ENCODE data around the gene TBR1. TPM values are rescaled to one million over a fixed set of nuclear protein-coding genes. Genes with fewer than 3 reads are reported as not detected.

Gene TBR1
- total and polyA plus RNA-seq, 2 experiments from 2014 or later: not detected

DNA sequence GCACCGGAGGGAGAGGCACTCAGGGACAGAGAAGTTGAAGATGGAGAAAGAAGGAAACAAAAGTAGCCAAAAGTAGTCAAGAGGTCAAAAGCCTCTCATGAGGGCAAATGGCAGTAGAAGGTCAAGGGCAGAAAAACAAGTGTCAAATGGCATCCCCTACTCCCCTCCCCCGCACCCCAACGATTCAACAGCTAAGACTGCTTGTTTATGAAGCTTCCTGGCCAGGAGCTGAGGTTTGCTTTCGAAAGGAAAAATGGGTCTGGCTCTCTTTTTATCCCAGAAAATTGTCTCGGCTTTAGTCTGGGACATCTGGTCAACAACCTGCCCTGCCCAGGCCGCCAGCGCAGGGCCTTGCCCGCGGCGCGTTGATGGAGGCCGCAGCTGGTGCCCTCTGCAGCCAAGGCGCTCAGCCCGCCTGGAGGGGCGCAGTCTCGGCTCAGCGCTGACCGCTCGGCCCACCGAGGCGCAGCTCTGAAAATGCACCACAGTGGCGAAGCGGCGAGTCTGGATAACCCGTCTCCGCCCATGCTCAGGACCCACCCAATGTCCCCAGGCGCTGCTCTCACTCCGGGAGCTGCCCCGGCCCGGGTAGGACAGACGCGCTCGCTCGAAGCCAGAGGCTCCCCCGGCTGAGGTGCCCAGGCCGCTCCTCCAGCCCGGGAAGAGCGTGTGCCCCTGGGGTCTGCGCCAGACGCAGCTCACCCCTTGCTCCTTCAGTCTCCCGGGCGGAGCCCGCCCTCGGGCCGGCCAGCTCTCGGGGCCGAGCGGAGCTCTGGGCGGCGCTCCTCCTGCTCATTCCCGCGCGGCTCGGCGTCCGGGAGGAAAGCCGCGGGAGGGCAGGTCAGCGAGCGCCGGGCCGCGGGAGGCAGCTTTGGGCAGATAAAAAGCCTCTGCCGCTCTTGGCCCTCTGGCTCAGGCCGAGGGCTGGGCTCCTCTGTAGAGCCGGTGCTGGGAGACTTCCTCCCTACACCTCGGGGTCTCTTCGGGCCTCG lies 1.8 kb upstream of the TBR1 start (continued):
- TF ChIP-seq, protein P1, sequence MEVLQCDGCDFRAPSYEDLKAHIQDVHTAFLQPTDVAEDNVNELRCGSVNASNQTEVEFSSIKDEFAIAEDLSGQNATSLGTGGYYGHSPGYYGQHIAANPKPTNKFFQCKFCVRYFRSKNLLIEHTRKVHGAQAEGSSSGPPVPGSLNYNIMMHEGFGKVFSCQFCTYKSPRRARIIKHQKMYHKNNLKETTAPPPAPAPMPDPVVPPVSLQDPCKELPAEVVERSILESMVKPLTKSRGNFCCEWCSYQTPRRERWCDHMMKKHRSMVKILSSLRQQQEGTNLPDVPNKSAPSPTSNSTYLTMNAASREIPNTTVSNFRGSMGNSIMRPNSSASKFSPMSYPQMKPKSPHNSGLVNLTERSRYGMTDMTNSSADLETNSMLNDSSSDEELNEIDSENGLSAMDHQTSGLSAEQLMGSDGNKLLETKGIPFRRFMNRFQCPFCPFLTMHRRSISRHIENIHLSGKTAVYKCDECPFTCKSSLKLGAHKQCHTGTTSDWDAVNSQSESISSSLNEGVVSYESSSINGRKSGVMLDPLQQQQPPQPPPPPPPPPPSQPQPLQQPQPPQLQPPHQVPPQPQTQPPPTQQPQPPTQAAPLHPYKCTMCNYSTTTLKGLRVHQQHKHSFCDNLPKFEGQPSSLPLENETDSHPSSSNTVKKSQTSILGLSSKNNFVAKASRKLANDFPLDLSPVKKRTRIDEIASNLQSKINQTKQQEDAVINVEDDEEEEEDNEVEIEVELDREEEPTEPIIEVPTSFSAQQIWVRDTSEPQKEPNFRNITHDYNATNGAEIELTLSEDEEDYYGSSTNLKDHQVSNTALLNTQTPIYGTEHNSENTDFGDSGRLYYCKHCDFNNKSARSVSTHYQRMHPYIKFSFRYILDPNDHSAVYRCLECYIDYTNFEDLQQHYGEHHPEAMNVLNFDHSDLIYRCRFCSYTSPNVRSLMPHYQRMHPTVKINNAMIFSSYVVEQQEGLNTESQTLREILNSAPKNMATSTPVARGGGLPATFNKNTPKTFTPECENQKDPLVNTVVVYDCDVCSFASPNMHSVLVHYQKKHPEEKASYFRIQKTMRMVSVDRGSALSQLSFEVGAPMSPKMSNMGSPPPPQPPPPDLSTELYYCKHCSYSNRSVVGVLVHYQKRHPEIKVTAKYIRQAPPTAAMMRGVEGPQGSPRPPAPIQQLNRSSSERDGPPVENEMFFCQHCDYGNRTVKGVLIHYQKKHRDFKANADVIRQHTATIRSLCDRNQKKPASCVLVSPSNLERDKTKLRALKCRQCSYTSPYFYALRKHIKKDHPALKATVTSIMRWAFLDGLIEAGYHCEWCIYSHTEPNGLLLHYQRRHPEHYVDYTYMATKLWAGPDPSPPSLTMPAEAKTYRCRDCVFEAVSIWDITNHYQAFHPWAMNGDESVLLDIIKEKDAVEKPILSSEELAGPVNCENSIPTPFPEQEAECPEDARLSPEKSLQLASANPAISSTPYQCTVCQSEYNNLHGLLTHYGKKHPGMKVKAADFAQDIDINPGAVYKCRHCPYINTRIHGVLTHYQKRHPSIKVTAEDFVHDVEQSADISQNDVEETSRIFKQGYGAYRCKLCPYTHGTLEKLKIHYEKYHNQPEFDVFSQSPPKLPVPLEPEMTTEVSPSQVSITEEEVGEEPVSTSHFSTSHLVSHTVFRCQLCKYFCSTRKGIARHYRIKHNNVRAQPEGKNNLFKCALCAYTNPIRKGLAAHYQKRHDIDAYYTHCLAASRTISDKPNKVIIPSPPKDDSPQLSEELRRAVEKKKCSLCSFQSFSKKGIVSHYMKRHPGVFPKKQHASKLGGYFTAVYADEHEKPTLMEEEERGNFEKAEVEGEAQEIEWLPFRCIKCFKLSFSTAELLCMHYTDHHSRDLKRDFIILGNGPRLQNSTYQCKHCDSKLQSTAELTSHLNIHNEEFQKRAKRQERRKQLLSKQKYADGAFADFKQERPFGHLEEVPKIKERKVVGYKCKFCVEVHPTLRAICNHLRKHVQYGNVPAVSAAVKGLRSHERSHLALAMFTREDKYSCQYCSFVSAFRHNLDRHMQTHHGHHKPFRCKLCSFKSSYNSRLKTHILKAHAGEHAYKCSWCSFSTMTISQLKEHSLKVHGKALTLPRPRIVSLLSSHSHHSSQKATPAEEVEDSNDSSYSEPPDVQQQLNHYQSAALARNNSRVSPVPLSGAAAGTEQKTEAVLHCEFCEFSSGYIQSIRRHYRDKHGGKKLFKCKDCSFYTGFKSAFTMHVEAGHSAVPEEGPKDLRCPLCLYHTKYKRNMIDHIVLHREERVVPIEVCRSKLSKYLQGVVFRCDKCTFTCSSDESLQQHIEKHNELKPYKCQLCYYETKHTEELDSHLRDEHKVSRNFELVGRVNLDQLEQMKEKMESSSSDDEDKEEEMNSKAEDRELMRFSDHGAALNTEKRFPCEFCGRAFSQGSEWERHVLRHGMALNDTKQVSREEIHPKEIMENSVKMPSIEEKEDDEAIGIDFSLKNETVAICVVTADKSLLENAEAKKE (CRISPR knock-in tag; IDR thresholded peaks at IDR 0.05): no peak
- TF ChIP-seq, protein P2, sequence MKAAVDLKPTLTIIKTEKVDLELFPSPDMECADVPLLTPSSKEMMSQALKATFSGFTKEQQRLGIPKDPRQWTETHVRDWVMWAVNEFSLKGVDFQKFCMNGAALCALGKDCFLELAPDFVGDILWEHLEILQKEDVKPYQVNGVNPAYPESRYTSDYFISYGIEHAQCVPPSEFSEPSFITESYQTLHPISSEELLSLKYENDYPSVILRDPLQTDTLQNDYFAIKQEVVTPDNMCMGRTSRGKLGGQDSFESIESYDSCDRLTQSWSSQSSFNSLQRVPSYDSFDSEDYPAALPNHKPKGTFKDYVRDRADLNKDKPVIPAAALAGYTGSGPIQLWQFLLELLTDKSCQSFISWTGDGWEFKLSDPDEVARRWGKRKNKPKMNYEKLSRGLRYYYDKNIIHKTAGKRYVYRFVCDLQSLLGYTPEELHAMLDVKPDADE (IDR thresholded peaks at IDR 0.05): no peak
- TF ChIP-seq, protein P3, sequence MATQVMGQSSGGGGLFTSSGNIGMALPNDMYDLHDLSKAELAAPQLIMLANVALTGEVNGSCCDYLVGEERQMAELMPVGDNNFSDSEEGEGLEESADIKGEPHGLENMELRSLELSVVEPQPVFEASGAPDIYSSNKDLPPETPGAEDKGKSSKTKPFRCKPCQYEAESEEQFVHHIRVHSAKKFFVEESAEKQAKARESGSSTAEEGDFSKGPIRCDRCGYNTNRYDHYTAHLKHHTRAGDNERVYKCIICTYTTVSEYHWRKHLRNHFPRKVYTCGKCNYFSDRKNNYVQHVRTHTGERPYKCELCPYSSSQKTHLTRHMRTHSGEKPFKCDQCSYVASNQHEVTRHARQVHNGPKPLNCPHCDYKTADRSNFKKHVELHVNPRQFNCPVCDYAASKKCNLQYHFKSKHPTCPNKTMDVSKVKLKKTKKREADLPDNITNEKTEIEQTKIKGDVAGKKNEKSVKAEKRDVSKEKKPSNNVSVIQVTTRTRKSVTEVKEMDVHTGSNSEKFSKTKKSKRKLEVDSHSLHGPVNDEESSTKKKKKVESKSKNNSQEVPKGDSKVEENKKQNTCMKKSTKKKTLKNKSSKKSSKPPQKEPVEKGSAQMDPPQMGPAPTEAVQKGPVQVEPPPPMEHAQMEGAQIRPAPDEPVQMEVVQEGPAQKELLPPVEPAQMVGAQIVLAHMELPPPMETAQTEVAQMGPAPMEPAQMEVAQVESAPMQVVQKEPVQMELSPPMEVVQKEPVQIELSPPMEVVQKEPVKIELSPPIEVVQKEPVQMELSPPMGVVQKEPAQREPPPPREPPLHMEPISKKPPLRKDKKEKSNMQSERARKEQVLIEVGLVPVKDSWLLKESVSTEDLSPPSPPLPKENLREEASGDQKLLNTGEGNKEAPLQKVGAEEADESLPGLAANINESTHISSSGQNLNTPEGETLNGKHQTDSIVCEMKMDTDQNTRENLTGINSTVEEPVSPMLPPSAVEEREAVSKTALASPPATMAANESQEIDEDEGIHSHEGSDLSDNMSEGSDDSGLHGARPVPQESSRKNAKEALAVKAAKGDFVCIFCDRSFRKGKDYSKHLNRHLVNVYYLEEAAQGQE (IDR thresholded peaks at IDR 0.05; ENCODE audit: unreplicated experiment): no peak
- no peak for TF ChIP-seq ZNF331 (CRISPR knock-in tag; IDR thresholded peaks at IDR 0.05; ENCODE audit: low read depth)
- TF ChIP-seq STAT1 (IDR thresholded peaks at IDR 0.05; ENCODE audit: unreplicated experiment): no peak
- TF ChIP-seq EZH2 (IDR thresholded peaks at IDR 0.05; ENCODE audit: low read depth, unreplicated experiment): peak; percentile 11
- no peak for TF ChIP-seq POLR2AphosphoS5 (IDR thresholded peaks at IDR 0.05; ENCODE audit: low read depth)
- TF ChIP-seq CREB1 (CRISPR knock-in tag; IDR thresholded peaks at IDR 0.05; ENCODE audit: low read depth): no peak

Measured in GM23338 (cell line).